ENCODE measurements around the gene PRKCE. TPM values are rescaled to one million over a fixed set of nuclear protein-coding genes. Genes with fewer than 3 reads are reported as not detected.

PRKCE gene
- total RNA-seq, 1 donor from 2014 or later, result 20.3 TPM

DNA sequence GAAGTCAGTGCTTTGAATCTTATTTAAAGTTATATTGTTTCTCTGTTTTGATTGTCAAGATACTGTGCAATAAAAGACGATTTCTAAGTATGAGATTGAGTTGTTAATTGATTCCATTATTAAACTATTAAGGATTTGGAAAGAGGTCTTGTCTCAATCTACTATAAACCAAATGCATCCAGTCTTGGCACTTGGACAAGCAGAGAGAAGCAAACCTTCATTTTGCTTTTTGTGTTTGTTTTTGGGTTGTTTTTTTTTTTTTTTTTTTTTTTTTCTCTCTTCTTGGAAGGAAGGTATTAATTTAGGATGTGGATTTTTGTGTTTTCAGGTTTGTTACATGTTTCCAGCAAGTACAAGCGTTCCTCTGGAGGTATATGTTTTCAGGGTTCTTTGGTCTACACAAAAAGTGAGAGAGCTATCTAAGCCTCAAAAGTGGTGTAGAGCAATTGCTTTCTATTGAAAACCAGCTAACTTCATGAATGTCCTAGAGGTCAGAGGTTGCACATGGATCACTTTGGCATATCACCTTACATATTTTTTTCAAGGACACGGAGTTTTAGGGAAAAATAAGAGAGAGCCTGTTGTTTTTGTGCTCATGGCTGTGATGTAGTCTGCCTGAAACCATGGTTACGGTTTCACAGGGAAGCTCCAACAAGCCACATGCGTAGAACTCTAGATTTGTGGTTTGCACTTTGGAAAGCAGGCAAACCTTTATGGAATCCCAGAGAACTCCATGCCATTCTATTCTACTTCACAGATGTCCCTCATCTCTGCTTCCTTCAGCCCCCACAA, 1.8 kb downstream of the PRKCE start:
- DNase-seq (ENCODE audit: low spot score), result no peak
- intact Hi-C loops (cut with DNase I), result no loop called here

DNA sequence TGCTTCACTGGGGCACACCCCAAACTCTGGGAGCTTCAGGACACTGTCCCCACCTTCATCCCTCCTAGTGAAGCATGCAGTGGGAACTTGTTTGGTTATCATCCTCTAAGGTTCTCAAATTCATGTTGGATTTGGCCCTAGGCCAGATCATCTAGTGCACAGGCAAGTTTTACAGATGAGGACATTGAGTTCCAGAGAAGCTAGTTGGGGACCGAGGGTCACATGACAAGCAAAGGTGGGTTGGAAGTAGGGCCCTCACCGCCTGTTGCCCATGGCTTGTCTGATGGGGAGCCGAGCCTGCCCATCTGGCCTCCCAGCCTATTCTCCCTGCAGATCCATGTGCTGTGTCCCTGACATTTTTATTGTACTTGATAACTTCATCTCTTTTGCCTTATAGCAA, 2.8 kb downstream of the PRKCE start:
- intact Hi-C loops (cut with DNase I), result no loop called here

DNA sequence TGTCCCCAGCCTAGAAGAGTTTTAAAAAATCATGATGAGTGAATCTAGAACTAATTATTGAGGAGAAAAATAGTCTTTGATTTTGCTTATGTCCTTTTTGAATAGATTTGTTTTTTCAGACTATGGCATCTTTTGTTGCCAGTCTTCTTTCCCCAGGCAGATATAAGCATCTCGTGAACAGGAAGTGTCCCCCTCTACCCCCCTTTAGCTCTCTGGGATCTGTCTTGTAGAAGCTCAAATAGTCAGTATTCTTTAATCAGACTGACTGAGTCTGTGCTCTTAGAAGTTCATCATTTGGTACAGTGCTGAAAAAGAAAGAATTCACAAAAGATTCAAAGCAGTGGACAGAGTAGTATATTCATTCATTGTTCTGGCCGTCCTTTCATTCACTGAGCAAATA, 10.4 kb downstream of the PRKCE start:
- intact Hi-C loops (cut with DNase I), result no loop called here
- no peak for DNase-seq (ENCODE audit: low spot score)

More for the DNA sequence above, 2.8 kb downstream of the PRKCE start:
- DNase-seq (ENCODE audit: low spot score), result no peak

DNA sequence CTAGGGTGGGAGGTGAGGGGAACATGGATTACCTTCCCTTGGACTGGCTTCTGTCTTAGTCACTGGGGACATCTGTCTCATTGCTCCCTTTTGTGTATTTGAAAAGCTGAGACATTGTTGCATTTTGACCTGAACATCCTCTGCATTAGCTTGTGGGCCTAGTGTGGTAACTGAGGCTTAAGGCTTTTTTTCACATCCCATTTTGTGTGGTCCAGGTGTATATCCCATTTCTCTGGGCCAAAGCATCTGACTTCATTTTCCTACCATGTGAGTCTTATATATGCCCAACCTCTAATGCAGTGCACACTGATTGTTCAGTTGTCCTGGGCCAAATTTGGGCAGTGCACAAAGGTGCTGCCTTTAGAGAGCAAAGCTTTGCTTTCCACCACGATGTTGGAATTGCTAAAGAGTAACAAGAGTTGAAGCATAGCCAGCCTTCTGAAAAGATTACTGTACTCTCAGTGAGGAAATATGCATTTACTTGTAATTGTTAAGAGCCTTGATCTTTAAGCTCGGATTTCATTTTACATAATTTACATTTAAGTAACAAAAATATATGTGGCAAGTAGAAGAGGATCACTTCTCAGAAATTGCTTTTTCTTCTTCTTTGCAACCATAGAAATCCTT, 13.3 kb downstream of the PRKCE start:
- intact Hi-C loops (cut with DNase I), result no loop called here
- DNase-seq (ENCODE audit: low spot score), result no peak

DNA sequence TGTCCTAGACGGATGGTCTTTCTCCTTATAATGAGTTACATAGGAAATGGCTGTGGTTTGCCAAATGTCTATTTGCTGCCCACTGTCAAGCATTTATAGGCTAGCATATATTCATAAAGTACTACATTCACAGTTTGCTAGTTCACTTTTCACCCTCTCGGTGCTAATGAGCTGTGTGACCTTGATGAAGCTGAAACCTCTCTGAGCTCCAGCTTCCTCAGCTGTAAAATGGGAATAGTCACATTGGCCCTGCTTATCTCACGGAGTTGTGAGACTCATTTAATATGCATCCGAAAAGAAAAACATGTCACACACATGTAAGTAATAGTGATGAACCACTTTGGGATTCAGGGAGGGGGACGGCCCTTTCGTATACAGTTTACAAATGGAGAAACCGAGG, 17.0 kb downstream of the PRKCE start:
- DNase-seq (ENCODE audit: low spot score), result no peak
- intact Hi-C loops (cut with DNase I), result no loop called here

DNA sequence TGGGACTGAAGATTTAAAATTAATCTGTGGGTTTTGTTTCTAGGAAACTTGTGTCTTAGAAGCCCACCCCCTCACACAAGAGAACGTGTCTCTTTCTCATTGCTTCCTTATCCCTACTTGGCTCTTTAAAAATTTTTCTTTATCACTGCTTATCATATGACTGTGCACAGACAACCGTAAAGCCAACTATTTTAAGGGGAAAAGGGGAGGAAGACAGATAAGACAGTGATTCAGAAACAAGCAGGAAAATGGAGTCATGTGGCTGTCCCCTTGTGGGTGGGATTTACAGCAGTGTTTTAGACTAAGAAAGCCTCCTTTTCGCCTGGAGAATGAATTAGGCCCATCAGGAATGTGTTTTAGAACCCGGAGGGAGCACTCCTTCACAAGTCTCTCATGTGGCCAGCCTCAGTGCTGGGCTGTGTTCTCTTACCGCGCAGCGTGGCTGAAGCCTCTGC, 17.6 kb downstream of the PRKCE start:
- intact Hi-C loops (cut with DNase I), result no loop called here
- no peak for DNase-seq (ENCODE audit: low spot score)

DNA sequence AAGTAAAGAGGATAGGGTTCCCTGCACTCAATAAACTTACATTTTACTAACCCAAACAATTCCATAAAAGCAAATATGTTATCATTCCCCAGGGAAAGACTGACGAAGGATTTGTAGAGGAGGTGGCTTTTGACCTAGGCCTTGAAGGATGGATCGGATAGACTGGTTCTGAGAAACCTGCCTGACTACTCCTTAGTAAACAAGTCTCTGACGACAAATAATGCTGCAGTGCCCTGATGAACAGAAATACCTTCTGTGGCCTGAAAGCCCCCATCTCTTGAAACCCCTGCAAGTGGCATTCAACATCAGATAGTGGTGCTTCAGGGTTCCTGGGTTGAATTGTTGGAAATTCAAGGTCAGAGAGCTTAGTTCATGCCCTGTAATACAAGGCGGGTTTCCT, 19.2 kb downstream of the PRKCE start:
- no peak for DNase-seq (ENCODE audit: low spot score)
- intact Hi-C loops (cut with DNase I), result no loop called here

DNA sequence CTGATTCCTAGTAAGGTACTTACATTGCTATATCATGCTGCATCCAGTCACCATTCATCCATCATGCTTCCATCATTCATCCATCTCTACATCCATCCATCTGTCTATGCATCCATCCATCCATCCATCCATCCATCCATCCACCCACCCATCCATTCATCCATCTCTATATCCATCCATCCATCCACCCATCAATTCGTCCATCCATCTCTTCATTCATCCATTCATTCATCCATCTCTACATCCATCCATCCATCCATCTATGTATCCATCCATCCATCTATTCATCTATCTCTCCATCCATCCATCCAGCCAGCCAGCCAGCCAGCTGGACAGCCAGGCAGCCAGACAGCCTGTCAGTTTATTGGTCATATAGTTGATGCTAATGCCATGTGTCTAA, 20.7 kb downstream of the PRKCE start:
- no peak for DNase-seq (ENCODE audit: low spot score)
- intact Hi-C loops (cut with DNase I), result no loop called here

DNA sequence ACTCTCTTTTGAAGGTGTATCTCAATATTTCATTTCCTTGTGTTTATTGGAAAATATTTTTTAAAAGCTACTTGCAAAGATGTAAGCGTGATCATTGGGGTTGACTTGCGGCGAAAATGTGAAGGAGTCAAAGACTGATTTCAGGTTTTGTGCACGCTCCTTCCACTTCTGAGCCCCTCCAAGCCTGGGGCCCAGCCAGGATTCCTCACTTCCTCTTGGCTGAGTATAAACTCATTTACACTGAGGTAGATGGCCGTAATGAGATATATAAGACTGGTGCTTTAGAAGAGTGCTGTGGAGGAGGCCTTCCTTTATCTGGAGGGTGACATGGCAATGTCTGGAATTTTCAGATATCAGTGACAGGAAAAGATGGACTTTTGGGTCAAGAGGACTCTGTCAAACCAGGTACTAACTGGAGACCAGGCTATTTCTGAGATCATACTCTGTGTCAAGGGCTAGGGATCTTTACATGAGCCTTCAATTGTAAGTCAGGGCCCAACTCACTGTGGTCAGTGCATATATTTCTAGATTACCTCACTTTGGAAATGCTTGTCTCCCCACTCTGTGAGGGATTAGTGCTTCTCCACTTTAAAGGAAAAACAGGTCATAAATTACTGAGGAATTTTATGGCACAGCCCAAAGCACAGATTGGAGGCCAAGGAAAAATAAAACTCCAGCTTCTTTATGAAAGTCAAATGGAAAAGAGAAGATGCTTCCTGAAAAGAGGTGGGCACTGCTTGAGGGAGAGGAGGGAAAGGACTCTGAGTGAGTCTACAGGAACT, 22.8 kb downstream of the PRKCE start:
- no peak for DNase-seq (ENCODE audit: low spot score)
- intact Hi-C loops (cut with DNase I), result no loop called here

DNA sequence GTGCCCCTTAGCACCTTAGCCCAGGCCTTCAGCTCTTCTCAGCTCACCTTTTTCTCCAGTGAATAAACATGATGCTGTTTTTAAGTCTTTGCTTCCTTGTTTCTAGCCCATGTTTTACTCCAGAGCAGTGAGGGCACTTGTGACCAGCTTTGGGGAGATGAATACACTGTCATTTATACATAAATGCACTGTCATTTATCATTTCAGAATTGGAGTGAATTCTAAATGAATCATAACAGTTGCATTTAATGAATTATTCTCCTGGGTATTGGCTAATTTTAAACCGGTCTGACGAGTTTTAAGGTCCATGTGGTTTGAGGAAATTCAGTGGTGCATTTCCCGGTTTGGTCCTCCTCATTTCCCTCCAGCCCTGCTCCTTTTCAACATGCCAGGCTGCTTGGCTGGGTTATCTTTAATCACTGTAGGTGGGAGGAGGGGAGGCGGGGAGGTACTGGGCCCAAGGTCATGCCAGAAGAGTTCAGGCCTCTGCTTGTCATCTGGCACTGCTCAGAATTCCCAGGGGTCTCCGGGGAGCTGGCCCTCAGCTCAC, 23.9 kb downstream of the PRKCE start:
- intact Hi-C loops (cut with DNase I), result no loop called here
- no peak for DNase-seq (ENCODE audit: low spot score)

DNA sequence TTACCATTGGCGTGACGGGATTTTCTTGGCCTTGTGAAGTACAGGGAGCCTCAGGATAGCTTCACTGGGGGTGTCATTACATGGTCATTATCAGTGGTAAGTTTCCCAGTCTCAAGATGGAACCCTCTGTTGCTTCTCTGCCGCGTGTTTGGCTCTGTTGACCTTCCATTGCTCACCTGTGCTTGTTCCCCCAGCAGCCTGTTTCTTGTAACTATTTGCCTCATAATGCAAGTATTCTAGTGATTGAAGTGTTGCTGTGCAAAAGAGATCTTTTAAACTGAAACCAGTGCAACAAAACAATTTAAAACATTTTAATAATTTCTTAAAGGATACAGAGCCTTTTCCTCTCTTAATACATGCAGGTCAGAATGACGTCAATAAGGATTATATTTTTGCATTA, 24.6 kb downstream of the PRKCE start:
- intact Hi-C loops (cut with DNase I), result no loop called here
- DNase-seq (ENCODE audit: low spot score), result no peak

DNA sequence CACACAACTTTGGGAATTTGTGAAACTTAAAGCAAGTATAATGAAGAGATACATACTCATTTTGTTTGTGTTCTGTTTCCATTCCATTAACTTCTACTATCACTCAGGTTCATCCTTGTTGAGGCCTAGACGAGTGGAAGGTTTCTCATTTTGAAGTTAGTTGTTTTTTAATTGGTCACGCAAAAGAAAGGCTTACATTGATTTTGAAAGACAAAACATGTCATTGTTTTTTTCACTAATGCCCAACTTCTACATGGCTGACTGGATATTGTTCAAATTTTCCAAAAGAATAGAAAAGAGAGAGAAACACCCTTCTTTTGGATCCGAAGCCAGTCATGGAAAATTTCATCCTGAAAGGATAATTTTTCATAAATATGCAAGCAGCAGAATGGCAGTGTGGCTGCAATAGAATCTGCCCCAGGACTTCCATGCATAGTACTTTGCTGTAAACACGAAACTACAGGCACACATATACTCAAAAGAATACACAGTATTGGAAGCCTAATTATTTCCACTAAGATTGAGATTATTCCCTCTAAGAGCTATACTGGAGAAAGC, 27.4 kb downstream of the PRKCE start:
- no peak for DNase-seq (ENCODE audit: low spot score)
- intact Hi-C loops (cut with DNase I), result no loop called here

DNA sequence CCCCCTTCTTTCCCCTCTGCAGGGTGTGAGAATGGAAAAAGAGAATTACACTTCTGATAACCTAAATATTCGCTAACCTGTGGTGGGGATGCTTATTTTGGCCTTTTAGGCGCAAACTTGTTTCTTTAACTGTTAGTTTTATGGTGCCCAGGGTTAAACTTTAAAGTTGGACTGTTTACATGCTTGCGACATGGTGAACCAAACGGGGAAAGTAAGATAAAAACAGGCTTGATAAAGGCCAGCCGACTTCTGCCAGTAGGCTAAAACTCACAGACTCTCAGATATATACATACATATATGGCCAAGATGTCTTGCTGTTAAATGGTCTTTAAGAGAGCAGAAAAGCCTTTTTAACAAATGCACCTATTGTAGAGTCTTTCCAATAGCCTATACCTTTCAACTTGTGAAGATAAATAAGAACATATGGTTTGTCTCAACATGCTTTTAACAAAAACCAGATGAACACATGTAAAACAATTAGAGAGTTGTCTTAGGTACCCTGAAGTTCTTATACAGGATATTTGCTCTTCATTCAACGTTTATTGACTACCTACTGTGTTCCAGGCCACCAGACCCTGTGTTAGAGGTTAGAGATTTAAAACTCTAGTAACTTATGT, 29.0 kb downstream of the PRKCE start:
- intact Hi-C loops (cut with DNase I), result no loop called here
- no peak for DNase-seq (ENCODE audit: low spot score)

DNA sequence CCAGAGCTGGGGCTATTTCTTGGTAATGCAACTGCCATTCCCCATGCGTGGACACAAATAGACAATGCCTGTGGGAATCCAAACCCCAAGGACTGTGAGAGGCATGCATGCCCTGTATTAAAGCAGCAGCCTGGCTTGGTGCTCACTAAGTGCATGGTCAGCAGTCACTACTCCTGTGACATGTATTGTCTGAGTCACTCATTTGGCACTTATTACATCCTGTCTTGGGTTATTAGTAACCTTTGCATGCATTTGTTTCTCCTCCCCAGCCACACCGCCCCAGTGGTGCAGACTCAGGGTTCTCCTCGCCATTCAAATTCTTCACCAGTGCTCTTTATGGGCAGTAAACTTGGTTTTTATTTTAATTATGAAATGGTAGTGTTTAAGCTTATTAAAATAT, 30.2 kb downstream of the PRKCE start:
- intact Hi-C loops (cut with DNase I), result no loop called here
- no peak for DNase-seq (ENCODE audit: low spot score)

DNA sequence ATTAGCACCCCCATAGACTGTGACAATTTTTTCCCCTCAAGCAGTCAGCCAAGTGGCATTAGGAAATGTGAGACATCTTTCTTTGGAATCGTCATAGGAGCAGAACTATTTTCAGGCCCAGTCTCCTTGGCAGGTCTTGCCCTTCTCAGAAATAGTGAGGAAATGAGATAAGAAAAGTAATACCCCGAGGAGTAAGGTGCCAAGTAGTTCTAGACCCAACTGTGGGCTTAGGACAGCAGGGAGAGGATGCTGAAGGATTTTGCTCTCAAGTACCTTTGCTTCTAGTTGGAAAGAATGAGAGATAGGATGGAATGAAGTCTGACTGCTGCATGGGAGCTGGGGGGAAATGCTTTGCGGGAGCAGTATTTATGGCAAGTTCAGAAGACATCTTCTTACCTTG, 31.8 kb downstream of the PRKCE start:
- intact Hi-C loops (cut with DNase I), result no loop called here
- DNase-seq (ENCODE audit: low spot score), result no peak

DNA sequence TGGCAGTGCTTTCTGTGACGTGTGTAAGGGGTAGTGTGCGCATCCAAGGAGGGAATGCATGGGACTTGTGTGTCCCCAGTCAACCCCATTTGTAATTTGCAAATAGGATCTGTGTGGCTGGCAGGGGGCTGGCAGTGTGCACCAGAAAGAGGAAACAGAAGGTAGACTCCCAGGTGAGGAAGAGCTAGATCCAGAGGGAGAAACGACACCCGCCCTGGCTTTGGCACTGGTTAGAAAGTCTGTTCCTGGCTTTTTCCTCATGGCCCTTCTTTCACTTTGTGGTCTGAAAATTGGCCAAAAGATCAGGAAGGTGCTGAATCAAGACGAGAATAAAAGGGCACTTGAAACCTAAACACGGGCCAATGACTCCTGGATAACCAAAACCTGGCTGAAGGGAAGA, 33.3 kb downstream of the PRKCE start:
- intact Hi-C loops (cut with DNase I), result no loop called here
- DNase-seq (ENCODE audit: low spot score), result no peak

DNA sequence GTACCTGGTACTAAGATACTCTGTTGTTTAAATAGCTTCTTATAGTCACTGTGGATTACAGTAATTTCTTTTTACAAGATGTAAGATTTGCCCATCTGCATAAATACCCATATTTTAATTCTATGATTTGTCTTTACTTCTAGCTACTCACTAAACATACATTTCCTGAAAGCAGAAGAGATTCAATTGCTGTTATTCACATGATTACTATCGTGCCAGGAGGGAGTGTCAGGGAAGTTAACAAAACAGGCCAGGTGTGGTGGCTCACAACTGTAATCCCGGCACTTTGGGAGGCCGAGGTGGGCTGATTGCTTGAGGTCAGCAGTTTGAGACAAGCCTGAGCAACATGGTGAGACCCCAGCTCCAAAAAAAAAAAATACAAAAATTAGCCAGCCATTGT, 33.8 kb downstream of the PRKCE start:
- no peak for DNase-seq (ENCODE audit: low spot score)
- intact Hi-C loops (cut with DNase I), result no loop called here

DNA sequence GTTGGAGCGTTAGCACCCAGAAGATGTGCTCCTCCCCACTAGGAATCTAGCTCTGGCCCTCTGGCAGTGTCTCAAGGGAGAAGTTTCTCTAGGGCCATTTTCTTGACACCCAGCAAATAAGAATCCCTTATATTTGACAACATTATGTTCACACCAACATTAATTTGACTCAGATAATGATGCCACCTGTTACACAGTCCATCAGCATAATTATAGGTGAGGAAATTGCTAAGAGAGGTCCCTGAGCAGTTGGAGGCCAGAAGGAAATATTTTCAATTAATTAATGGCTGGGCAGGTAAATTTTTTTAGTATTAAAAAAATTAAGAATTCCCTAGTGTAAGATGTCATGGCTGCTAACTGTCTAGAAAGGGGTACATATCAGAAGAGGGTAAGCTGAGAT, 36.5 kb downstream of the PRKCE start:
- intact Hi-C loops (cut with DNase I), result no loop called here
- no peak for DNase-seq (ENCODE audit: low spot score)

DNA sequence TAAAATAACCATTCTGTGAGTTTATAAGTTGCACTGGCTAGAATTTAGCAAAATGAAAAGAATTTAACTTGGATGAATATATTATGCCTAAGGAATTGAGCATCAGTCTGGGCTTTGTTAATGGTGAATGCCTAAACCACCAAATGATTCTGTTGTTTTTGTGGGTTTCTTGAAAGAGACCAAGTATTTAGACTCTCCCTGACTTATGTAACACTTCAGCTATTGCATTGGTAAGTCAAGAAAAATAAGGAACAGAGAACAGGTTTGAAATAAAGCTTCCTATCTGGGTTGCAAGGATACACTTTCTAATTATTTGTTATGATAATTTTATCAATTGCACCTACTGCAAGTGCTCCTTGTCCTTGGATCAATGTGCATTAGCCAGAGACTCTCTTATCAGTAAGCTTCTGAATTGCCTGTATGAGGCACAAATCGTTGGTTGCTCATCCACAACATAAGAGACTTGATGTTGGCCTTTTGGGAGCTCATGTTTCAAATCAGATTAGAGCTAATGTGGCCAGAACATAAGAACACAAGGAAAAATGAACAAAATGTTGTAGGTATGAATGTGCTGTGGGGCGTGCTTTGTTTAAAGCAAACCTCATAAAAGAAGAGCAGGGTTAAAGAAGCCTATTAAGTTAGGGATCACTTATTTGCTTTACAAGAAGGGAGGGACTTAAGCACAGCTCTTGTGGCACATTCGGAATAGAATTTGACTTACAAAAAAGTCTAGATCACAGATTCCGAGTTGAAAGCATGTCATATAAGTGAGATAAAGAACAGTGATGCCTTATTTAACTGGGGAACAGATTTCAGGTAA, 37.2 kb downstream of the PRKCE start:
- no peak for DNase-seq (ENCODE audit: low spot score)
- intact Hi-C loops (cut with DNase I), result no loop called here
